Umbilical cord (tissue), 2 donors: ENCODE measurements around the gene SLC33A1. TPM values are rescaled to one million over a fixed set of nuclear protein-coding genes. Genes with fewer than 3 reads are reported as not detected.

Experiments
- DNase-seq: peaks from one replicate; pipeline ENCODE4 v3.0.0-alpha.2; 2015; ENCODE audit warnings: low spot score
- total RNA-seq: library from RNA; depleted of rRNA; stranded (reverse); fragments of >200 nt; gene quantifications from one replicate; pipeline ENCODE4 v1.2.3, GENCODE V29; 2014; ENCODE audit warnings: low replicate concordance; ENCODE audit not compliant: insufficient read depth

The SLC33A1 gene
- total RNA-seq, 1 donor from 2014 or later: 20.9 TPM

- DNase-seq: no peak
Observed at GRCh38 chr3:155792532-155792931, 61.7 kb downstream of the SLC33A1 start.

- no peak for DNase-seq
Observed at GRCh38 chr3:155791190-155791589, 63.0 kb downstream of the SLC33A1 start.

GRCh38 chr3:155790272-155790925 is 63.8 kb downstream of the SLC33A1 start:
- DNase-seq: no peak

- DNase-seq: no peak
Observed at GRCh38 chr3:155785662-155786295, 68.4 kb downstream of the SLC33A1 start.

DNA sequence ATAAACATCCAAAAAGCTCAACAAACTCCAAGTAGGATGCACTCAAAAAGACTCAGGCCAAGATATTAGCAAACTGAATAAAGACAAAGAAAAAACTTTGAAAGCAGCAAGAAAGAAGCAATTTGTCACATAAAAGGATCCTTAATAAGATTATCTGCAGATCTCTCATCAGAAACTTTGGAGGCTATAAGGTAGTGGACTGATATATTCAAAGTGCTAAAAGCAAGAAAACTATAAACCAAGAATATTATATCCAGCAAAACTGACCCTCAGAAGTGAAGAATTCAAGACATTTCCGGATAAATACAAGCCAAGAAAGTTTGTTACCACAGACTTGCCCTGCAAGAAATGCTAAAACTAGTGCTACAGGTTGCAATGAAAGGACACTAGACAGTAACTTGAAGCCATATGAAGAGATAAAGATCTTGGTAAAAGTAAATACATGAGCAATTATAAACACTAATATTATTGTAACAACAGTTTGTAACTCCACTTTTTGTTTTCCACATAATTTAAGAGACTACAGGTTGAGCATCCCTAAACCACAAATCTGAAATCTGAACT is 71.8 kb downstream of the SLC33A1 start:
- DNase-seq: no peak

DNA sequence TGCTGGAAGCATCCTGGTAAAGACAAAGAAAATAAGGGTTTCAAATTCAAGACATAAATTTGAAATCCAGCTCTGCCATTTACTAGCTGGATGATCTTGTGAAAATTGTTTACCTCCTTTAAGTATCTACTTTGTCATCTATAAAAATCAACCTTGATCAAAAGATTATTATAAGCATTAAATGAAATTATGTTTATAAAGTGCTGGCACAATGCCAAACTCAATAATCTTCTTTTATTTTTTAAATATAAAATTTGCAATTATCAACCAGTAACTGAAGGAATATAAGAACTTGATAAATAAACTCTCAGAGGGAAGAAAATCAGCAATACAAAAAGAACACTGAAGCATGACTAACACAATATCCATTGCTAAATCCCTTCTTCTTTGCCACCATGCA is 73.9 kb downstream of the SLC33A1 start:
- DNase-seq: no peak

DNA sequence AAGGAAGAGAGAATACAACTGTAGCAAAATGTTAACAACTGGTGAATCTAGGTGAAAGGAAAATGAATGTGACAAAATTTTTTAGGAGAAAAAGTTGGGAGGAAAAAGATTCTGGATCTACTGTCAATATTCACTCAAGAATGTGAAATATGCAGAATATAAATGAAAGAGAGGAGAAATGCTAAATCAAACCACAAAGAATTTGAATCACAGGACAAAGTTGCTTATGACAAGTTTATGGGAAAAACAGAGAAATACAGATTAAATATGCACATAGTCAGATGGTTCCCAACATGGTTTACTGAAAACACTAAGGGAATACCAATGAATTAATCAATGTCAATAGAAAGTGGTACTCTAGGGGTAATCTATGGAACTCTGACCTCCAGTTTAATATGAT is 75.8 kb downstream of the SLC33A1 start:
- DNase-seq: no peak

GRCh38 chr3:155772801-155773200 is 81.4 kb downstream of the SLC33A1 start:
- DNase-seq: no peak

- DNase-seq: no peak
Observed at GRCh38 chr3:155771126-155771525, 83.1 kb downstream of the SLC33A1 start.

Other genes starting within 250 kb of the SLC33A1 start
- gene PLCH1, start 109.4 kb downstream of the SLC33A1 start, total RNA-seq: 5.1 TPM
- 5.5 TPM for gene C3orf33, start 48.1 kb downstream of the SLC33A1 start, total RNA-seq
- 31.1 TPM for gene GMPS, start 16.2 kb upstream of the SLC33A1 start, total RNA-seq